Measurements from ENCODE around the gene MFAP4. TPM values are rescaled to one million over a fixed set of nuclear protein-coding genes. Genes with fewer than 3 reads are reported as not detected.
A peak's percentile ranks its signal among the peaks of the same experiment; 100 is the strongest.

MFAP4 gene
- total and polyA plus RNA-seq, 4 donors: 27.0 to 137 (median 42.9) TPM

DNA sequence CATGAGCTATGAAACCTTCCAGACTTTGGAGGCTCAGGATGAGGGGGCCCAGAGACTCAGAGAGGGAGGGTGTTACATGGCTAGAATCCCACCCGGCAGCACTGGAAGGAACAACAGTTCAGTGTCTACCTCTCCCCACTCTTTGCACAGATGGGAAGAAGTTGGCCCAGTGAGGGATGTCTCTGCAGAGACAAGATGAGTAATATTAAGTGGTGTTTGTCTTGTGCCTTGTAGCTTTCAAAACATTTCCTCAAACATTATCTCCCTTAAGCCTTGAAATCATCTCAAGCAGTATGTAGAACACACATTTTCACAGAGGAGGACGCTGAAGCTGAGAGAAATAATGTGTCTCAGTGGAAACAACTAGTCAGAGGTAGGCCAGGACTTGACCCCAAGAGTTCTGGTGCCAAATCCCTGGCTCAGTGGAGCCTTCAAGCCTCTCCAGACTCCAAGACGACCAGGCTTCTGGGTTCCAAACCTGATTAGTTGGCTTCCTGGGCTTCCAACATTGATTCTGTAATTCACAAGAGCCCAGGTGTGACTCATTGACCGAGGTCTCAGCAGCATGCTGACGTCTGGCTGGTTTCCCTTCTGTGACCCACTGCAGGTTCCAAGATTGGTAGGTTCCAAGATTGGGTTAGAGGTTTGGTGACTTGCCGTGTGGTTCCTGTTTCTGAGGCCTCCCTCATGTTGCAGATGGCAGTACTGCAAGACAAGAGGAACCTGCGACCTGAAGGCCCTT, 31.4 kb upstream of the MFAP4 start:
- no peaks in the 10 kb centered on the region for H3K27me3 ChIP-seq (ENCODE audit: control insufficient read depth, insufficient read depth, low read length)
- no peak overlapping the region for H3K27ac ChIP-seq (ENCODE audit: low read depth, low read length)
- H3K4me3 ChIP-seq (ENCODE audit: low read depth, low read length): no peak overlapping the region
- 83% methylated on average over 6 of the region's 7 CpGs for WGBS (ENCODE audit: insufficient coverage)
- H3K9me3 ChIP-seq (ENCODE audit: control insufficient read depth, insufficient read depth, low read length): no peaks in the 10 kb centered on the region
- DNase-seq (ENCODE audit: low read depth in 4 of 6, low spot score in 6 of 6): no peak
- peaks cover 29% of the 10 kb centered on the region for H3K36me3 ChIP-seq (ENCODE audit: control insufficient read depth, insufficient read depth, low read length)
- peaks cover 11% of the 10 kb centered on the region for H3K4me1 ChIP-seq (ENCODE audit: control insufficient read depth, insufficient read depth, low read length)

- H3K9me3 ChIP-seq (ENCODE audit: control insufficient read depth, insufficient read depth, low read length): no peaks in the 10 kb centered on the region
- peaks cover 37% of the 10 kb centered on the region for H3K36me3 ChIP-seq (ENCODE audit: control insufficient read depth, insufficient read depth, low read length)
- no peak for DNase-seq (ENCODE audit: low read depth in 4 of 6, low spot score in 6 of 6)
- H3K27ac ChIP-seq (ENCODE audit: low read depth, low read length): no peak overlapping the region
- peaks cover 19% of the 10 kb centered on the region for H3K4me1 ChIP-seq (ENCODE audit: control insufficient read depth, insufficient read depth, low read length)
- WGBS (ENCODE audit: insufficient coverage): 82% methylated on average over 3 of the region's 3 CpGs
- H3K4me3 ChIP-seq (ENCODE audit: low read depth, low read length): no peak overlapping the region
- no peaks in the 10 kb centered on the region for H3K27me3 ChIP-seq (ENCODE audit: control insufficient read depth, insufficient read depth, low read length)
Measured at GRCh38 chr17:19417611-19418010, 30.6 kb upstream of the MFAP4 start.

DNA sequence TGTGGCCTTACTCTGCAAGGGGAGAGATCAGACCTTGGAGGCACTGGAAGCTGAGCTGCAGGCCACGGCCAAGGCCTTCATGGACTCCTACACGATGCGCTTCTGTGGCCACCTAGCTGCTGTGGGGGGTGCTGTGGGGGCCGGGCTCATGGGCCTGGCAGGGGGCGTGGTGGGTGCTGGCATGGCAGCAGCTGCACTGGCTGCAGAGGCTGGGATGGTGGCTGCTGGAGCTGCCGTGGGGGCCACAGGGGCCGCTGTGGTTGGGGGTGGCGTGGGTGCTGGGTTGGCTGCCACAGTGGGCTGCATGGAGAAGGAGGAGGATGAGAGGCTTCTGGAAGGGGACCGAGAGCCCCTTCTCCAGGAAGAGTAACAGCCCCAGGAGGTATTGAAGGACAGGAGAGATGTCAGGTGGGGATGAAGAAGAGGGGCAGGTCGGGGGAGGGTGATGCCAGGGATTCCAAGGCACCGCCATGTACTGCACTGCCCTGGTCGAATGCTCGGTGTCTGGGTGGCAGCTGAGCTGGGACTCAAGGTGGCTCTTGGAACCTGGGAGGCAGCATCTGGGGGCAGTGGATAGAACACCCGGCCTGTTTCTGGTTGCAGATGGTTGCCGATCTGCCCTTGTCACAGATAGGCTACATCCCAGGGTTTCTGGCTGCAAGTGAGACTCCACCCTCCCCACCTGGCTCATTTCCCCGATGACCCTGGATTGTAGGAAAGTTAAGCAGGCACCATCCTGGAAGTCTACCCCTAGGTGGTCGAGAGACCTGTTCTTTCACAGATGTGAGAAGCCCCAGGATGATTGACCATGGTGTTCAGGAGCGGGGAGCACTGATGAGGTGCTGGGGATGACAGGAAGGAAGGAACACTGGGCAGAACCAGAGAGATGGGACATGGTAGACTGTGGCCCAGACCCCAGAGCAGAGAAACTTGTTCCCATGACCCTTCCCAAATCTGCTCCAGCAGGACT, 29.1 kb upstream of the MFAP4 start:
- WGBS (ENCODE audit: insufficient coverage): 94% methylated on average over 18 of the region's 18 CpGs
- no peak overlapping the region for H3K4me3 ChIP-seq (ENCODE audit: low read depth, low read length)
- H3K9me3 ChIP-seq (ENCODE audit: control insufficient read depth, insufficient read depth, low read length): no peaks in the 10 kb centered on the region
- peaks cover 35% of the 10 kb centered on the region for H3K4me1 ChIP-seq (ENCODE audit: control insufficient read depth, insufficient read depth, low read length)
- H3K27ac ChIP-seq (ENCODE audit: low read depth, low read length): no peak overlapping the region
- H3K36me3 ChIP-seq (ENCODE audit: control insufficient read depth, insufficient read depth, low read length): peaks cover 42% of the 10 kb centered on the region
- H3K27me3 ChIP-seq (ENCODE audit: control insufficient read depth, insufficient read depth, low read length): no peaks in the 10 kb centered on the region
- DNase-seq (ENCODE audit: low read depth in 4 of 6, low spot score in 6 of 6): no peak

GRCh38 chr17:19415311-19415710, 28.3 kb upstream of the MFAP4 start:
- DNase-seq (ENCODE audit: low read depth in 4 of 6, low spot score in 6 of 6): no peak
- no peaks in the 10 kb centered on the region for H3K27me3 ChIP-seq (ENCODE audit: control insufficient read depth, insufficient read depth, low read length)
- H3K36me3 ChIP-seq (ENCODE audit: control insufficient read depth, insufficient read depth, low read length): peaks cover 42% of the 10 kb centered on the region
- H3K9me3 ChIP-seq (ENCODE audit: control insufficient read depth, insufficient read depth, low read length): no peaks in the 10 kb centered on the region
- no peak overlapping the region for H3K27ac ChIP-seq (ENCODE audit: low read depth, low read length)
- WGBS (ENCODE audit: insufficient coverage): 74% methylated on average over 13 of the region's 13 CpGs
- H3K4me3 ChIP-seq (ENCODE audit: low read depth, low read length): no peak overlapping the region
- H3K4me1 ChIP-seq (ENCODE audit: control insufficient read depth, insufficient read depth, low read length): peaks cover 42% of the 10 kb centered on the region

DNA sequence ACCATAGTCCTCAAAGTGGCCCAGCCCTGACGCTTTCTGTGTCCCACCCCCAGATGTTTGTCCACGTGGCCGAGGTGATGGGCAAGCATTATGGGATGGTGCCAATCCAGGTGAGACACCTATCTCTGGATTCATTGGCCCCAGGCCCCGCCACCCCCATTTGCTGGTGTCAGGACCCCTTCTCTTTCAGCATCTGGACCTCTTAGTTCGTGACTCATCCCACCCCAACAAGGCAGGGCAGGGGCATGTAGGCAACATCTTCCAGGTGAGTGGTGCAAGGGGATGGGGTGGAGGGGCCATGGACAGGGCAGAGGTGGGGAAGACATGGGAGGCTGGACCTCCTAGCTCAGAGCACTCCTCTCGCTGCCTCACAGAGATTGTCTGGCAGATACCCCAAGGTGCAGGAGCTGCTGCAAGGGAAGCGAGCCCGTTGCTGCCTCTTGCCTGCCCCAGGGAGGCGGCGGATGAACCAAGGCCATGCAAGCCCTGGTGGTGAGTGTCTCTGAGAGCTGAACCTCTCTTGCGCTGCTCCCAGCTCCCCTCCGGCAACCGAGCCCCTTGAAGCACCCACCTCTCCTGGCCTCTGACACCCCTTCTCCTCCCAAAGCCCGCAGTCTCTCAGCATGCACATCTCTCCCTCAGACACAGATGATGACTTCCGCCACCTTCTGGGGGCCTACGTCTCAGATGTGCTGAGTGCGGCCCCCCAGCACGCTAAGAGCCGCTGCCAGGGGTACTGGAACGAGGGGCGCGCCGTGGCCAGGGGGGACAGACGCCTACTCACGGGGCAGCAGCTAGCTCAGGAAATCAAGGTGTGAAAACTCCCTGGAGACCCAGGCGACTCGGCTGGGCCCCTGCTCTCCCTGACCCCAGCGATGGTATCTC, 27.6 kb upstream of the MFAP4 start:
- no peaks in the 10 kb centered on the region for H3K9me3 ChIP-seq (ENCODE audit: control insufficient read depth, insufficient read depth, low read length)
- peaks cover 49% of the 10 kb centered on the region for H3K4me1 ChIP-seq (ENCODE audit: control insufficient read depth, insufficient read depth, low read length)
- whole genome bisulfite sequencing (ENCODE audit: insufficient coverage): 84% methylated on average over 26 of the region's 28 CpGs
- no peaks in the 10 kb centered on the region for H3K27me3 ChIP-seq (ENCODE audit: control insufficient read depth, insufficient read depth, low read length)
- DNase-seq (ENCODE audit: low read depth in 4 of 6, low spot score in 6 of 6): no peak
- no peak overlapping the region for H3K4me3 ChIP-seq (ENCODE audit: low read depth, low read length)
- peaks cover 42% of the 10 kb centered on the region for H3K36me3 ChIP-seq (ENCODE audit: control insufficient read depth, insufficient read depth, low read length)
- no peak overlapping the region for H3K27ac ChIP-seq (ENCODE audit: low read depth, low read length)

DNA sequence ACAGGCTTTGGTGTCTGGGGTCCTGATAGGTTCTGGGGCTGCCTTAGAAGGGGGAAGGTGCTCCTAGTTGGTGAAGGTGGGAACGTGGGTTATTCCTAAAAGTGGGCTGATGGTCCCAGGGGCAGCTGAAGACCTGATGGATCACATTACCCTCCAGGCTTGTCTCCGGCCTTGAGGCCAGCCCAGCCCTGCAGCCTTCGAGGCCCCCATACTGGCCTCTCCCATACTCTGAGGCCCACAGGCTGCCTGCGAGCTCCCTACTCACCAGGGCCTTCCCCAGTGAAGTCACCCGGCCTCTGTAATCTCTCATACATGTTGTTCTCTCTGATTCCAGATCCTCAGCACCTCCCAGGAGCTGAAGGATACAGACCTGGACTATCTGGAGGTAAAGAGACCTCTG, 26.8 kb upstream of the MFAP4 start:
- no peak overlapping the region for H3K27ac ChIP-seq (ENCODE audit: low read depth, low read length)
- WGBS (ENCODE audit: insufficient coverage): 93% methylated on average over 4 of the region's 5 CpGs
- no peaks in the 10 kb centered on the region for H3K27me3 ChIP-seq (ENCODE audit: control insufficient read depth, insufficient read depth, low read length)
- peaks cover 42% of the 10 kb centered on the region for H3K36me3 ChIP-seq (ENCODE audit: control insufficient read depth, insufficient read depth, low read length)
- H3K4me3 ChIP-seq (ENCODE audit: low read depth, low read length): no peak overlapping the region
- peaks cover 50% of the 10 kb centered on the region for H3K4me1 ChIP-seq (ENCODE audit: control insufficient read depth, insufficient read depth, low read length)
- H3K9me3 ChIP-seq (ENCODE audit: control insufficient read depth, insufficient read depth, low read length): no peaks in the 10 kb centered on the region
- DNase-seq (ENCODE audit: low read depth in 4 of 6, low spot score in 6 of 6): no peak

DNA sequence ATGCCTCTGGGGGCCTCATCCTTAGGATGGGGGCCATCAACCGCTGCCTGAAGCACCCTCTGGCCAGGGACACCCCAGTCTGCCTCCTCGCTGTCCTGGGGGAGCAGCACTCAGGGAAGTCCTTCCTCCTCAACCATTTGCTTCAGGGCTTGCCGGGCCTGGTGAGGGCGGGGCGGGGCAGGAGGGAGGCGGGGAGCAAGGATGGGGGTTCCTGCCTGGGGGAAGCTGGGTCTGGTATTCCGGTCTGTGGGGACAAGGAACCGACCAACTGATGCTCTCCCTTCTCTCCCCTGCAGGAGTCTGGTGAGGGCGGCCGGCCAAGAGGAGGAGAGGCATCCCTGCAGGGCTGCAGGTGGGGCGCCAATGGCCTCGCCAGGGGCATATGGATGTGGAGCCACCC, 26.0 kb upstream of the MFAP4 start:
- H3K9me3 ChIP-seq (ENCODE audit: control insufficient read depth, insufficient read depth, low read length): no peaks in the 10 kb centered on the region
- peaks cover 50% of the 10 kb centered on the region for H3K4me1 ChIP-seq (ENCODE audit: control insufficient read depth, insufficient read depth, low read length)
- no peak overlapping the region for H3K27ac ChIP-seq (ENCODE audit: low read depth, low read length)
- no peaks in the 10 kb centered on the region for H3K27me3 ChIP-seq (ENCODE audit: control insufficient read depth, insufficient read depth, low read length)
- no peak for DNase-seq (ENCODE audit: low read depth in 4 of 6, low spot score in 6 of 6)
- WGBS (ENCODE audit: insufficient coverage): 94% methylated on average over 7 of the region's 12 CpGs
- H3K36me3 ChIP-seq (ENCODE audit: control insufficient read depth, insufficient read depth, low read length): peaks cover 42% of the 10 kb centered on the region
- H3K4me3 ChIP-seq (ENCODE audit: low read depth, low read length): no peak overlapping the region

- Histone ChIP-seq H3K27ac (ENCODE audit: low read depth, low read length) (no peak overlapping the region), H3K27me3 (ENCODE audit: control insufficient read depth, insufficient read depth, low read length) (no peaks in the 10 kb centered on the region), H3K4me3 (ENCODE audit: low read depth, low read length) (no peak overlapping the region), H3K4me1 (ENCODE audit: control insufficient read depth, insufficient read depth, low read length) (peaks cover 50% of the 10 kb centered on the region), H3K36me3 (ENCODE audit: control insufficient read depth, insufficient read depth, low read length) (peaks cover 42% of the 10 kb centered on the region), H3K9me3 (ENCODE audit: control insufficient read depth, insufficient read depth, low read length) (no peaks in the 10 kb centered on the region)
- 85% methylated on average over 16 of the region's 16 CpGs for WGBS (ENCODE audit: insufficient coverage)
- no peak for DNase-seq (ENCODE audit: low read depth in 4 of 6, low spot score in 6 of 6)
Measured at GRCh38 chr17:19412510-19412909, 25.5 kb upstream of the MFAP4 start.

DNA sequence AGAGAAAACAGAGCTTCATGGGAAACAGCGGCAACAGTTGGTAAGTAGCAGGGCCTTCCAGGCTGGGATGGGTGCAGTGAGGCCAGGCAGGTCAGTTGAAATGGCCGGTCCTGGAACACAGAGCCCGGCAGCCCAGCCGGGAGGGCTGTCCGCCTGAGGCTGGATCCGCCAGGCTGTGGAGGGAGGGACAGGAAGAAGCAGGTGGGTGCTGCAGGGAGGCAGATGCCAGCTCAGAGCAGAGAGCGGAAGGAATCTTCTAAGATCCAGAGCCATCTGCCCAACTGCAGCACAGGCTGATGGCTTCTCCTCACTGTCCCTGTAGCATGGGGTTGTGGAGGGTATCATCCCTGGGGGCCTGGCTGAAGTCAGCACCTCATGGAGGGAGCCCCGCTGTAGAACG, 24.6 kb upstream of the MFAP4 start:
- DNase-seq (ENCODE audit: low read depth in 4 of 6, low spot score in 6 of 6): peak in 2 of 6 donors; percentile 67 to 78
- peak overlapping the region; percentile 42 for H3K4me3 ChIP-seq (ENCODE audit: low read depth, low read length)
- no peak overlapping the region for H3K27ac ChIP-seq (ENCODE audit: low read depth, low read length)
- peaks cover 50% of the 10 kb centered on the region for H3K4me1 ChIP-seq (ENCODE audit: control insufficient read depth, insufficient read depth, low read length)
- no peaks in the 10 kb centered on the region for H3K27me3 ChIP-seq (ENCODE audit: control insufficient read depth, insufficient read depth, low read length)
- WGBS (ENCODE audit: insufficient coverage): 33% methylated on average over 9 of the region's 9 CpGs
- H3K36me3 ChIP-seq (ENCODE audit: control insufficient read depth, insufficient read depth, low read length): peaks cover 42% of the 10 kb centered on the region
- no peaks in the 10 kb centered on the region for H3K9me3 ChIP-seq (ENCODE audit: control insufficient read depth, insufficient read depth, low read length)

Measured in spinal cord (tissue), 10 donors.